IMR-90 (cell line): ENCODE measurements around the gene STXBP4. TPM values are rescaled to one million over a fixed set of nuclear protein-coding genes. Genes with fewer than 3 reads are reported as not detected.

Experiments
- ATAC-seq: fragments of 200-7000 bp; cut with Tn5 transposase; 2 replicates; pipeline ENCODE4 v1.9.1; 2020; ENCODE audit warnings: low read depth, mild to moderate bottlenecking, moderate library complexity
- BruUV-seq: library from RNA; stranded (reverse); fragments of 400-500 nt; replicated peaks from 2 replicates; lab custom pipeline; 2021; lab: Mats Ljungman, UMichigan
- CTCF ChIA-PET: fragments of 300-600 bp; formaldehyde crosslinking; extraction: SDS; loops from one replicate; lab custom pipeline; 2021; ENCODE audit warnings: antibody characterized with exemption; lab: Yijun Ruan, JAX
- POLR2A ChIA-PET: fragments of 300-600 bp; sonication (Branson Sonifier 250); formaldehyde crosslinking; loops from one replicate; lab custom pipeline; 2022; ENCODE audit warnings: antibody characterized with exemption; ENCODE audit not compliant: unreplicated experiment; lab: Charles Lee
- DNase-seq: peaks from one replicate; pipeline ENCODE4 v3.0.0; 2013
- H2AFZ ChIP-seq: replicated peaks from 2 replicates; pipeline ENCODE3; 2013; ENCODE audit warnings: low read length, mild to moderate bottlenecking; ENCODE audit not compliant: poor library complexity
- H2AK5ac ChIP-seq: 2 replicates; pipeline ENCODE4 v1.6.1; 2013; ENCODE audit warnings: low read depth, low read length, inconsistent platforms
- H2AK9ac ChIP-seq: replicated peaks from 2 replicates; pipeline ENCODE3; 2013; ENCODE audit warnings: mild to moderate bottlenecking, low read depth, low read length, moderate library complexity; ENCODE audit not compliant: poor library complexity
- H2BK120ac ChIP-seq: 2 replicates; pipeline ENCODE4 v1.6.1; 2013; ENCODE audit warnings: low read depth, low read length, inconsistent platforms
- H2BK15ac ChIP-seq: 3 replicates; pipeline ENCODE4 v1.6.1; 2013; ENCODE audit warnings: low read depth, low read length, inconsistent platforms
- H2BK20ac ChIP-seq: 2 replicates; pipeline ENCODE4 v1.6.1; 2013; ENCODE audit warnings: low read depth, mild to moderate bottlenecking, inconsistent platforms, low read length, moderate library complexity
- H2BK5ac ChIP-seq: 2 replicates; pipeline ENCODE4 v1.6.1; 2013; ENCODE audit warnings: mild to moderate bottlenecking, low read depth, low read length, inconsistent platforms; ENCODE audit not compliant: poor library complexity, severe bottlenecking
- H3K14ac ChIP-seq: replicated peaks from 2 replicates; pipeline ENCODE4 v1.6.1; 2013; ENCODE audit warnings: low read depth, low read length, inconsistent platforms
- H3K18ac ChIP-seq: 2 replicates; pipeline ENCODE4 v1.6.1; 2013; ENCODE audit warnings: low read depth, low read length, control low read depth
- H3K23ac ChIP-seq: 2 replicates; pipeline ENCODE4 v1.6.1; 2013; ENCODE audit warnings: low read depth, low read length, inconsistent platforms
- H3K27ac ChIP-seq: 2 replicates; pipeline ENCODE4 v1.5.1; 2013; ENCODE audit warnings: mild to moderate bottlenecking, control low read depth, low read length; ENCODE audit not compliant: insufficient read depth
- H3K27me3 ChIP-seq: 2 replicates; pipeline ENCODE4 v1.6.1; 2013; ENCODE audit warnings: low read length; ENCODE audit not compliant: control insufficient read depth, insufficient read depth
- H3K36me3 ChIP-seq: 2 replicates; pipeline ENCODE4 v1.6.1; 2013; ENCODE audit warnings: low read length, mixed read lengths; ENCODE audit not compliant: control insufficient read depth, insufficient read depth
- H3K4ac ChIP-seq: 2 replicates; pipeline ENCODE4 v1.6.1; 2013; ENCODE audit warnings: low read depth, low read length, inconsistent platforms
- H3K4me1 ChIP-seq: 2 replicates; pipeline ENCODE4 v1.6.1; 2013; ENCODE audit warnings: low read length, mixed read lengths; ENCODE audit not compliant: control insufficient read depth, insufficient read depth
- H3K4me2 ChIP-seq: 2 replicates; pipeline ENCODE4 v1.6.1; 2013; ENCODE audit warnings: low read depth, mild to moderate bottlenecking, control low read depth, low read length, moderate library complexity
- H3K4me3 ChIP-seq: 2 replicates; pipeline ENCODE4 v1.5.1; 2013; ENCODE audit warnings: low read depth, mild to moderate bottlenecking, control low read depth, low read length, moderate library complexity; ENCODE audit not compliant: insufficient read depth
- H3K56ac ChIP-seq: 2 replicates; pipeline ENCODE4 v1.6.1; 2013; ENCODE audit warnings: low read length, inconsistent platforms; ENCODE audit not compliant: insufficient read depth; ENCODE audit errors: extremely low read depth
- H3K79me1 ChIP-seq, 2 experiments: 2 replicates each; pipeline ENCODE4 v1.6.1; 2013; ENCODE audit warnings: low read length in 2 of 2, inconsistent platforms in 1 of 2, low read depth in 1 of 2
- H3K9ac ChIP-seq: 2 replicates; pipeline ENCODE4 v1.6.1; 2013; ENCODE audit warnings: low read depth, low read length, control low read depth
- H3K9me1 ChIP-seq: 2 replicates; pipeline ENCODE4 v1.6.1; 2013; ENCODE audit warnings: low read length, inconsistent platforms; ENCODE audit not compliant: insufficient read depth
- H3K9me3 ChIP-seq: 2 replicates; pipeline ENCODE4 v1.6.1; 2013; ENCODE audit warnings: low read length; ENCODE audit not compliant: control insufficient read depth, insufficient read depth
- H4K20me1 ChIP-seq: 2 replicates; pipeline ENCODE4 v1.6.1; 2013; ENCODE audit warnings: low read length, inconsistent platforms; ENCODE audit not compliant: insufficient read depth
- H4K5ac ChIP-seq: 2 replicates; pipeline ENCODE4 v1.6.1; 2013; ENCODE audit warnings: mild to moderate bottlenecking, low read depth, low read length, control low read depth
- H4K8ac ChIP-seq, 2 experiments: 2 replicates each; pipeline ENCODE4 v1.6.1; 2013; ENCODE audit warnings: low read depth in 2 of 2, low read length in 2 of 2, control low read depth in 1 of 2, inconsistent platforms in 1 of 2
- H4K91ac ChIP-seq: 2 replicates; pipeline ENCODE4 v1.6.1; 2013; ENCODE audit warnings: low read depth, low read length, inconsistent platforms; ENCODE audit not compliant: insufficient read depth
- BHLHE40 ChIP-seq: fragments of 150-350 bp; IDR thresholded peaks from 2 replicates; pipeline ENCODE4 v1.6.1; 2016; ENCODE audit warnings: mild to moderate bottlenecking, low read depth, low read length
- CEBPB ChIP-seq: IDR thresholded peaks from 2 replicates; pipeline ENCODE4 v1.6.1; 2012; ENCODE audit warnings: low read depth, low read length, improper control_type of control experiment
- CHD1 ChIP-seq: IDR thresholded peaks from 2 replicates; pipeline ENCODE4 v1.6.1; 2012; ENCODE audit warnings: low read depth, low read length, improper control_type of control experiment
- CTCF ChIP-seq: conservative IDR thresholded peaks from 2 replicates; pipeline ENCODE4 v1.5.1; 2012; ENCODE audit warnings: mild to moderate bottlenecking, low read depth, low read length, improper control_type of control experiment
- FOS ChIP-seq: fragments of 150-350 bp; IDR thresholded peaks from 2 replicates; pipeline ENCODE4 v1.6.1; 2016; ENCODE audit warnings: low read depth, low read length
- MAFK ChIP-seq: IDR thresholded peaks from 2 replicates; pipeline ENCODE4 v1.6.1; 2012; ENCODE audit warnings: low read depth, low read length, improper control_type of control experiment
- MAZ ChIP-seq: IDR thresholded peaks from 2 replicates; pipeline ENCODE4 v1.6.1; 2012; ENCODE audit warnings: low read depth, mild to moderate bottlenecking, low read length, improper control_type of control experiment, moderate library complexity, borderline replicate concordance
- MXI1 ChIP-seq: IDR thresholded peaks from 2 replicates; pipeline ENCODE4 v1.6.1; 2012; ENCODE audit warnings: low read depth, mild to moderate bottlenecking, low read length, moderate library complexity, borderline replicate concordance
- NFE2L2 ChIP-seq: fragments of 150-350 bp; IDR thresholded peaks from 2 replicates; pipeline ENCODE4 v1.6.1; 2016; ENCODE audit warnings: low read depth, mild to moderate bottlenecking, low read length
- POLR2A ChIP-seq: IDR thresholded peaks from 2 replicates; pipeline ENCODE4 v1.6.1; 2012; ENCODE audit warnings: mild to moderate bottlenecking, low read depth, low read length
- RAD21 ChIP-seq: IDR thresholded peaks from 2 replicates; pipeline ENCODE4 v1.6.1; 2012; ENCODE audit warnings: low read length, improper control_type of control experiment
- RCOR1 ChIP-seq: IDR thresholded peaks from 2 replicates; pipeline ENCODE4 v1.6.1; 2012; ENCODE audit warnings: mild to moderate bottlenecking, low read length, improper control_type of control experiment; ENCODE audit not compliant: insufficient replicate concordance
- RFX5 ChIP-seq: IDR thresholded peaks from 2 replicates; pipeline ENCODE4 v1.8.0; 2012; ENCODE audit warnings: low read depth, mild to moderate bottlenecking, low read length, moderate library complexity
- SMC3 ChIP-seq: fragments of 150-350 bp; IDR thresholded peaks from 2 replicates; pipeline ENCODE4 v1.6.1; 2016; ENCODE audit warnings: low read depth, mild to moderate bottlenecking, antibody characterized with exemption, low read length, moderate library complexity
- WGBS, 2 experiments: methylation state at CpG; one replicate each; pipeline versions ENCODE4 v1.1.5 to v1.1.7; 2013; ENCODE audit warnings: missing lambda C conversion rate in 2 of 2; ENCODE audit not compliant: insufficient read length in 1 of 2; ENCODE audit errors: extremely low coverage in 2 of 2; 5-methylcytosine and 5-hydroxymethylcytosine counted together
- dilution Hi-C: fragments of 300-500 bp; cut with HindIII; formaldehyde crosslinking; loops from one replicate; pipeline ENCODE4 v1.14.3; 2018; ENCODE audit warnings: low sequenced_read_pairs; ENCODE audit not compliant: unreplicated experiment
- in situ Hi-C: fragments of 300-500 bp; cut with MboI; formaldehyde crosslinking; loops from 3 replicates; pipeline ENCODE4 v1.14.3; 2019; ENCODE audit warnings: low sequenced_read_pairs, inconsistent platforms, mixed read lengths
- intact Hi-C: fragments of 100-400 bp; cut with micrococcal nuclease; formaldehyde crosslinking; loops from 2 replicates; pipeline ENCODE4 v1.10.0; 2022
- polyA plus RNA-seq, 3 experiments: library from polyadenylated mRNA; depleted of rRNA; stranded (reverse); fragments of >200 nt; gene quantifications; 2 replicates each; pipeline ENCODE4 v1.2.3, GENCODE V29; 2012; ENCODE audit warnings: low replicate concordance in 1 of 3
- total RNA-seq: library from RNA; depleted of rRNA; stranded (reverse); fragments of >200 nt; gene quantifications from 2 replicates; pipeline ENCODE4 v1.2.3, GENCODE V29; 2012
- TF ChIP-seq, protein P1 (sequence below): fragments of 150-350 bp; IDR thresholded peaks from 2 replicates; pipeline ENCODE4 v1.6.1; 2016; ENCODE audit warnings: low read depth, mild to moderate bottlenecking, low read length, moderate library complexity, borderline replicate concordance
- TF ChIP-seq, protein P2 (sequence below): fragments of 150-350 bp; IDR thresholded peaks from 2 replicates; pipeline ENCODE4 v1.6.1; 2017; ENCODE audit warnings: mild to moderate bottlenecking, antibody characterized with exemption, low read length, low read depth

Gene STXBP4
- total and polyA plus RNA-seq, 2 of the 4 experiments (the other 2 are of a cell fraction) = 4.1 to 20.4 TPM

DNA sequence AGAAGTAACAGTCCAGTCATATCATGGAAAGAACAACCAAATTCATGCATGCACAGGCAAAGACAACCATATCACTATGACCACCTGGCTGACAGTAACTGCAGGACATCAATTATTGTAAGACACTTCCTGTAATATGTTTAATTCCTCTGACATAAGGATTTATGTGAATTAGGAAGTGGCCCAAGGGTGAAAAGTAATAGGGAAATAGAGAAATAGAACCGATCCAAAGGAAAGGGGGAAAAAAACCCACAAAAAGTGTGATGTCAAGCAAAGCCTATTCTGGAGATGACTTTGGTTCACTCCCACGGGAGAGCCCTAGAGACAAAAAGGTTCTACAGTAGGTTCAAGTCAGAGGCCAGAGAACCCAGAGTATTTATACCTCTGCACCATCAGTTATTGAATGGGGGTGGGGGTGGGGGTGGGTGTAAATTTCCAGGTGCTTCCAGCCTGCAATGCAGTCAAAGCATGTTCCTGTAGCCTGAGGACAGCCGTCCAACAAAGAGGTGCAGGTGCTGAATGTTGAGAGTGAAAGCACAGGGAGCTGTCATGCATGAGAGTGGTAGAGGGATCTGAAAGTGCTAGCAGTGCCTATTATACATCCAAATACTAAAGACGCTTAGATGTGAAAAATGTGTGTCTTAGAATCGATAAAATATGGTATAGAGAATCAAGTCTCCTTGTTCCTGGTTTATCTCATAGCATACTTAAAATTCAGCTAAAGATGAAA, 200.6 kb downstream of the STXBP4 start:
- H3K56ac ChIP-seq = no peak overlapping the region
- ChIA-PET CTCF (no interaction called here), POLR2A (no interaction called here)
- no peaks in the 10 kb centered on the region for H4K20me1 ChIP-seq
- no peak overlapping the region for H2BK15ac ChIP-seq
- H4K91ac ChIP-seq = no peak overlapping the region
- H2BK20ac ChIP-seq = no peak overlapping the region
- ATAC-seq (no peak), DNase-seq (no peak)
- H3K4ac ChIP-seq = no peak overlapping the region
- no peak overlapping the region for H2AFZ ChIP-seq
- no peaks in the 10 kb centered on the region for H3K9me3 ChIP-seq
- no peak overlapping the region for H2BK120ac ChIP-seq
- no peak overlapping the region for H3K14ac ChIP-seq
- dilution Hi-C loops = no loop called here
- no peak overlapping the region for H3K4me3 ChIP-seq
- TF ChIP-seq, protein P1, sequence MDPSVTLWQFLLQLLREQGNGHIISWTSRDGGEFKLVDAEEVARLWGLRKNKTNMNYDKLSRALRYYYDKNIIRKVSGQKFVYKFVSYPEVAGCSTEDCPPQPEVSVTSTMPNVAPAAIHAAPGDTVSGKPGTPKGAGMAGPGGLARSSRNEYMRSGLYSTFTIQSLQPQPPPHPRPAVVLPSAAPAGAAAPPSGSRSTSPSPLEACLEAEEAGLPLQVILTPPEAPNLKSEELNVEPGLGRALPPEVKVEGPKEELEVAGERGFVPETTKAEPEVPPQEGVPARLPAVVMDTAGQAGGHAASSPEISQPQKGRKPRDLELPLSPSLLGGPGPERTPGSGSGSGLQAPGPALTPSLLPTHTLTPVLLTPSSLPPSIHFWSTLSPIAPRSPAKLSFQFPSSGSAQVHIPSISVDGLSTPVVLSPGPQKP = no peak
- no peak for TF ChIP-seq FOS
- TF ChIP-seq RAD21 = no peak
- TF ChIP-seq RCOR1 = no peak
- TF ChIP-seq MAFK = no peak
- TF ChIP-seq CHD1 = no peak
- no peak for TF ChIP-seq RFX5
- no peak for TF ChIP-seq MAZ
- TF ChIP-seq SMC3 = no peak
- TF ChIP-seq, protein P2, sequence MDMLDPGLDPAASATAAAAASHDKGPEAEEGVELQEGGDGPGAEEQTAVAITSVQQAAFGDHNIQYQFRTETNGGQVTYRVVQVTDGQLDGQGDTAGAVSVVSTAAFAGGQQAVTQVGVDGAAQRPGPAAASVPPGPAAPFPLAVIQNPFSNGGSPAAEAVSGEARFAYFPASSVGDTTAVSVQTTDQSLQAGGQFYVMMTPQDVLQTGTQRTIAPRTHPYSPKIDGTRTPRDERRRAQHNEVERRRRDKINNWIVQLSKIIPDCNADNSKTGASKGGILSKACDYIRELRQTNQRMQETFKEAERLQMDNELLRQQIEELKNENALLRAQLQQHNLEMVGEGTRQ = no peak
- TF ChIP-seq MXI1 = no peak
- no peak for TF ChIP-seq CTCF
- TF ChIP-seq POLR2A = no peak
- no peak for TF ChIP-seq NFE2L2
- TF ChIP-seq BHLHE40 = no peak
- TF ChIP-seq CEBPB = no peak
- H3K23ac ChIP-seq = no peak overlapping the region
- BruUV-seq = no TSS peak
- no CpG with 5 or more reads among the region's 5 CpGs for WGBS, 2 experiments
- no peak overlapping the region for H3K9ac ChIP-seq
- no peak overlapping the region for H3K4me2 ChIP-seq
- no peak overlapping the region for H4K5ac ChIP-seq
- no peaks in the 10 kb centered on the region for H3K27me3 ChIP-seq
- H3K18ac ChIP-seq = no peak overlapping the region
- in situ Hi-C loops = no loop called here
- H2BK5ac ChIP-seq = no peak overlapping the region
- intact Hi-C loops = no loop called here
- H2AK9ac ChIP-seq = no peak overlapping the region
- H2AK5ac ChIP-seq = no peak overlapping the region
- no peaks in the 10 kb centered on the region for H3K36me3 ChIP-seq
- H3K4me1 ChIP-seq = no peaks in the 10 kb centered on the region
- H3K27ac ChIP-seq = no peak overlapping the region
- no peaks in the 10 kb centered on the region for H3K9me1 ChIP-seq
- no peaks in the 10 kb centered on the region for H3K79me1 ChIP-seq
- no peak overlapping the region for H4K8ac ChIP-seq
